ENCODE data around the gene FBLN2. TPM values are rescaled to one million over a fixed set of nuclear protein-coding genes. Genes with fewer than 3 reads are reported as not detected.

FBLN2 gene
- polyA plus RNA-seq, 1 of the 3 experiments (the other 2 are of a cell fraction): 5.2 TPM

DNA sequence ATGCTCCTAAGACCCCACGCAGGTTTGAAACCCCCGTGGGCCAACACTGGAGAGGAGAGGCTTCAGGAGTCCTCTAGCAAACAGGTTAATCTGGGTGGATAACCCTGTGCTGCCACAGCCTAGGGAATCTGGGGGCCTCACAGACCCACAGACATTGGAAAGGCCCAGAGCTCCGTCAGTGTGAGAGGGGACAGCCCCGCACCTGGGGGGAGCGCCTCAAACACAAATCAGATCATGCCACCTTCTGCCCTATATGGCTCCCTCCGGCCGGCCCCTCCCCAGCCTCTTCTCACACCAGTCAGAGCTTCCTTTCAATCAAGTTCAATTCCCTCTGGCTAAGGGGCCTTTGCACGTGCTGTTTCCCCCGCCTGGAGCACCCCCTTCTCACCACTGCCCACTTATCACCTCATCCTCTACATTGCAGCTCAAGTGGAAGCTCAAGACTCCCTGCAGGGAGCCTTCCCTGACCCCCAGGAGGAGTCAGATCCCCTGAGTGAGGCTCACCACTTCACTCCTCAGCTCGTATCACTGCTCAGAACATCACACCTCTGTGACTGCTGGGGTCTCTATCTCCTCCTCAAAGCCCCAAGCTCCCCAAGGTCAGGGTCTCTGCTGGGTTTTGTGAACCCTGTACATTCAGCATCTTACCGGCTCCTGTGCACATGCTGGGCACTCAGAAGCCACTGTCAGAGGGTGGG, 24.1 kb downstream of the FBLN2 start:
- Histone ChIP-seq H3K9ac (no peak overlapping the region), H3K4me3 (ENCODE audit: low read depth in 2 of 2, low read length in 1 of 2) (no peak overlapping the region), H3K9me3 (no peaks in the 10 kb centered on the region), H4K20me1 (ENCODE audit: insufficient read depth) (no peaks in the 10 kb centered on the region), H3K79me2 (ENCODE audit: insufficient read depth) (no peaks in the 10 kb centered on the region), H3F3A (replicated peaks; ENCODE audit: insufficient read depth) (no peaks in the 10 kb centered on the region), H3K36me3 (replicated peaks in 1 of 2; ENCODE audit: control insufficient read depth in 1 of 2, insufficient read depth in 2 of 2, low read length in 1 of 2) (no peaks in the 10 kb centered on the region), H3K9me2 (no peaks in the 10 kb centered on the region), H3K27ac (ENCODE audit: low read depth in 2 of 2, low read length in 1 of 2) (peak overlapping the region in 1 of 2 experiments; percentile 99; a peak in 2 of 4 replicates), H3K4me1 (ENCODE audit: control insufficient read depth in 1 of 2, insufficient read depth in 2 of 2, low read depth in 1 of 2, low read length in 1 of 2) (peaks cover 3 to 94% of the 10 kb centered on the region in 2 experiments; a peak in 2 of 4 replicates), H2AFZ (ENCODE audit: low read depth) (no peak overlapping the region), H3K27me3 (ENCODE audit: insufficient read depth) (no peaks in the 10 kb centered on the region), H3K4me2 (no peak overlapping the region)
- POLR2A ChIA-PET: interaction anchor here (1.1 kb wide), 1 partner anchor 10 kb away, joined by 3 read pairs; no protein-coding TSS in a partner anchor
- 74% methylated on average over 7 of the region's 11 CpGs for WGBS (ENCODE audit: low lambda C conversion rate)
- CTCF ChIA-PET: interaction anchor here (0.7 to 12.6 kb wide), 8 partner anchors 73 to 119 kb away, joined by 3 to 138 read pairs (median 3); no protein-coding TSS in a partner anchor
- DNase-seq: no peak
- TF ChIP-seq YY1 (IDR thresholded peaks at IDR 0.05; ENCODE audit: low read depth) (no peak), RCOR1 (IDR thresholded peaks at IDR 0.05; ENCODE audit: low read length) (no peak), TCF12 (IDR thresholded peaks at IDR 0.05) (no peak), NFIC (IDR thresholded peaks at IDR 0.05; ENCODE audit: borderline replicate concordance) (no peak), RAD21 (IDR thresholded peaks at IDR 0.05; ENCODE audit: low read length) (no peak), FOXJ3 (CRISPR knock-in tag; IDR thresholded peaks at IDR 0.05) (no peak), RFX5 (IDR thresholded peaks at IDR 0.05; ENCODE audit: low read length) (no peak), MXI1 (IDR thresholded peaks at IDR 0.05; ENCODE audit: low read depth, low read length) (no peak)
- TF ChIP-seq, protein P1, sequence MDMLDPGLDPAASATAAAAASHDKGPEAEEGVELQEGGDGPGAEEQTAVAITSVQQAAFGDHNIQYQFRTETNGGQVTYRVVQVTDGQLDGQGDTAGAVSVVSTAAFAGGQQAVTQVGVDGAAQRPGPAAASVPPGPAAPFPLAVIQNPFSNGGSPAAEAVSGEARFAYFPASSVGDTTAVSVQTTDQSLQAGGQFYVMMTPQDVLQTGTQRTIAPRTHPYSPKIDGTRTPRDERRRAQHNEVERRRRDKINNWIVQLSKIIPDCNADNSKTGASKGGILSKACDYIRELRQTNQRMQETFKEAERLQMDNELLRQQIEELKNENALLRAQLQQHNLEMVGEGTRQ (IDR thresholded peaks at IDR 0.05; ENCODE audit: borderline replicate concordance, low read depth, low read length): no peak
- TF ChIP-seq, protein P2, sequence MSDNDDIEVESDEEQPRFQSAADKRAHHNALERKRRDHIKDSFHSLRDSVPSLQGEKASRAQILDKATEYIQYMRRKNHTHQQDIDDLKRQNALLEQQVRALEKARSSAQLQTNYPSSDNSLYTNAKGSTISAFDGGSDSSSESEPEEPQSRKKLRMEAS (IDR thresholded peaks at IDR 0.05; ENCODE audit: low read depth): no peak
- TF ChIP-seq, protein P3, sequence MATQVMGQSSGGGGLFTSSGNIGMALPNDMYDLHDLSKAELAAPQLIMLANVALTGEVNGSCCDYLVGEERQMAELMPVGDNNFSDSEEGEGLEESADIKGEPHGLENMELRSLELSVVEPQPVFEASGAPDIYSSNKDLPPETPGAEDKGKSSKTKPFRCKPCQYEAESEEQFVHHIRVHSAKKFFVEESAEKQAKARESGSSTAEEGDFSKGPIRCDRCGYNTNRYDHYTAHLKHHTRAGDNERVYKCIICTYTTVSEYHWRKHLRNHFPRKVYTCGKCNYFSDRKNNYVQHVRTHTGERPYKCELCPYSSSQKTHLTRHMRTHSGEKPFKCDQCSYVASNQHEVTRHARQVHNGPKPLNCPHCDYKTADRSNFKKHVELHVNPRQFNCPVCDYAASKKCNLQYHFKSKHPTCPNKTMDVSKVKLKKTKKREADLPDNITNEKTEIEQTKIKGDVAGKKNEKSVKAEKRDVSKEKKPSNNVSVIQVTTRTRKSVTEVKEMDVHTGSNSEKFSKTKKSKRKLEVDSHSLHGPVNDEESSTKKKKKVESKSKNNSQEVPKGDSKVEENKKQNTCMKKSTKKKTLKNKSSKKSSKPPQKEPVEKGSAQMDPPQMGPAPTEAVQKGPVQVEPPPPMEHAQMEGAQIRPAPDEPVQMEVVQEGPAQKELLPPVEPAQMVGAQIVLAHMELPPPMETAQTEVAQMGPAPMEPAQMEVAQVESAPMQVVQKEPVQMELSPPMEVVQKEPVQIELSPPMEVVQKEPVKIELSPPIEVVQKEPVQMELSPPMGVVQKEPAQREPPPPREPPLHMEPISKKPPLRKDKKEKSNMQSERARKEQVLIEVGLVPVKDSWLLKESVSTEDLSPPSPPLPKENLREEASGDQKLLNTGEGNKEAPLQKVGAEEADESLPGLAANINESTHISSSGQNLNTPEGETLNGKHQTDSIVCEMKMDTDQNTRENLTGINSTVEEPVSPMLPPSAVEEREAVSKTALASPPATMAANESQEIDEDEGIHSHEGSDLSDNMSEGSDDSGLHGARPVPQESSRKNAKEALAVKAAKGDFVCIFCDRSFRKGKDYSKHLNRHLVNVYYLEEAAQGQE (IDR thresholded peaks at IDR 0.05; ENCODE audit: low read depth, low read length): no peak

All from SK-N-SH (cell line).